IPS DF 4.7 (cell line): Measurements from ENCODE around the gene TRPT1.

Experiments used
- DNase-seq: peaks from one replicate; pipeline ENCODE4 v3.0.0-alpha.2; 2013; ENCODE audit warnings: low spot score; ENCODE audit errors: extremely low read depth

The TRPT1 gene

GRCh38 chr11:64208796-64209562 is 17.0 kb downstream of the TRPT1 start:
- DNase-seq = no peak

GRCh38 chr11:64208086-64208795 is 17.7 kb downstream of the TRPT1 start:
- no peak for DNase-seq

DNA sequence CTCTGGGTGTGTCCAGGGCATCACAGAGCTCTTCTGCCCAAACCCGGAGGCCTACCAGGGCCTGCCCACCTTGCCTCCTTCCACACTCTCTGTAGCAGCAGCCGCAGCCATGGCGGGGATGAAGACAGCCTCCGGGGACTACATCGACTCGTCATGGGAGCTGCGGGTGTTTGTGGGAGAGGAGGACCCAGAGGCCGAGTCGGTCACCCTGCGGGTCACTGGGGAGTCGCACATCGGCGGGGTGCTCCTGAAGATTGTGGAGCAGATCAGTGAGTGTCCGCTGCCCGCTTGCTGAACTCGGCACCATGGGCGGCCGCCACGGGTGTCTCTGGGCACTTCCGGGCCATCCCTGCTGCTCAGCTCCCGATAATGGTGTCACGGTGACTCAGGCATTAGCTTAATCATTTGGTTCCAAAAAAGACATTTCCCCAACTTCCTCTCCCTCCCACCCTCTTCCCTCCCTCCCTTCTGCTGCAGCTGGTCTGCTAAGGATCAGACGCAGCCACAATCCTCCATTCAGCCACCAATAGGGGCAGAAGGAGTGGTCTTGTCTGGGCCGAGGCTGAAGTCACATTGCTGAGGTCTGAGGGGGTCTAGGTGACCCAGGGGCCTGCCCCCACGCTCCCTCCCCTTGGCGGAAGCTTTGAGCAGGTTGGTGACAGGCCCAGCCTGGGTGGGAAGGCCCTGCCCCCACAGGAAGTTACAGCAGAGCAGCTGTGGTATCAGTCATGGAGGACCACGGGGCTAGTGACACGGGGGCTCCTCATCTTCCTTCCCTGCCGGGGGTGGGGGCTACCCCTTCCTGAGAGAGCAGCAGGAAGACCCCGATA is 18.5 kb downstream of the TRPT1 start:
- no peak for DNase-seq

GRCh38 chr11:64206457-64207255 is 19.3 kb downstream of the TRPT1 start, which contains the start of gene FERMT3:
Gene FERMT3, plus strand, starts transcription at chr11:64206721. Its CDS starts 644 bp downstream, at chr11:64207365.
- DNase-seq = no peak

- DNase-seq = no peak
Observed at GRCh38 chr11:64204464-64204989, 21.5 kb downstream of the TRPT1 start.

GRCh38 chr11:64204080-64204440 is 21.9 kb downstream of the TRPT1 start:
- no peak for DNase-seq

GRCh38 chr11:64203421-64204079 is 22.4 kb downstream of the TRPT1 start:
- no peak for DNase-seq

DNA sequence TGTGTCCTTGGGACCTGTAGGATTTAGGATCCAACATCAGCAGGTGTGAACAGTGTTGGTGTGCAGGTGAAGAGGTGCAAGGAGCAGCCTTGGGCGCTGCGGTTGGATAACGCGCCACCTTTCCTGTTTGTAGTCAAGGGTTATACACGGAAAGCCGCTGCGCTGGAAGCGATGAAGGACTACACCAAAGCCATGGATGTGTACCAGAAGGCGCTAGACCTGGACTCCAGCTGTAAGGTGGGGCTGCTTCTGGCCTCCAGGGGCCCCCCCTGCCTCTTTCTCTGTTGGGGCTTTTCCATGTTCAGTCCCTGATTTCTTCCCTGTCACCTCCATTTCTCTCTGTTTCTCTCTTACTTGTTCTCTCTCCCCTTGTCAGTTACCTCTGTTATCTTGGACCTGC is 23.0 kb downstream of the TRPT1 start:
- DNase-seq = no peak

DNA sequence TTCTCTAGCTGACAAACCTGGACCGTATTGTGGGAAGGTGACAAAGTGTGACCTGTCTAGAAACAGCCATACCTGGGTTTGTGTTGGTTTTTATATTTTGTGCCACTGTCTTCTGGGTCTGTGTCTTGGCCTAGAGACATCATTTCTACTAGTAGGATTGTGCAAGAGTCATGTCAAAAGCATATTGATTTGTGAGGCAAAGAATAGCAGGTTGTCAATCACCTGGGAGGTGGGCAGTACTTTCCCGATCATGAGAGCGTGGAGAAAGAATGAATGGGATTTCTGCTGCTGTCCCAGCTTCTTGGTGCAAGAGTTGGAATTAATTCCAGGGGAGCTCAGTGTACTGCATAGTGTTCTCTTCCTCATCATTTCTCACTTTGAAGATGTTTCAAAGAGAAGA is 24.4 kb downstream of the TRPT1 start:
- no peak for DNase-seq

DNA sequence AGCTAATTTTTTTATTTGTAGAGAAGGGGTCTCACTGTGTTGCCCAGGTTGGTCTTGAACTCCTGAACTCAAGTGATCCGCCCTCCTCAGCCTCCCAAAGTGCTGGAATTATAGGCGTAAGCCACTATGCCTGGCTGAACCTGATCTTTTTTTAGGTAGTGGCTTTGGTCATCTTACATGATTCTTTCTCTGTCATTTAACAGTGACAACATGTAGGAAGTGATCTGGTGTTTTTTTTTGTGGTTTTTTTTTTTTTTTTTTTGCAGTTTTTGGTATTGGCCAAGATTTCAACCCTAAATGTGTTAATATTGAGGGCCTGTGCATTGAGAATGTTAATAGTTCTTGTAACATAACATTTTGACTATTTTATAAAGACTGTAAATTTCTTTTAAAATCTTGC is 27.5 kb downstream of the TRPT1 start:
- no peak for DNase-seq

DNA sequence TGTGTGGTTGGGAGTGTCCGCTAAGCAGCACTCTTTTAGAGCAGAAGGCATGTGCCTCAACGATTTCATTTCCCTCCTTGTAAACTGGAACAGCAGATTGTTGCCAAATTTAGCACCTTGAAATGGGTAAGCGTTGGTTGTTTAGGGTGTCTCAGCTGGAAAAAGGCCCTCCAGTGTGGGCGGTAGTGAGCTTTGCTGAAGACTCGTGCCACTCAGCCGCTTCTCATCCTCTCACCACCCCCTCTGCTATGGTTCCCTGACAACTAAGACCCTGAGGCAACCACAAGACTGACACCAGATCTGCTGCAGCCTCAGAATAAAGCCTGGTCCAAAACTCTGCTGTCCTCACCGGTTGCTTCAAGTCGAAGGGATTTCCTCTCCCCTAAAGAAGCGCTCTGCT is 29.4 kb downstream of the TRPT1 start:
- no peak for DNase-seq

- DNase-seq = no peak
Observed at GRCh38 chr11:64192434-64192833, 33.6 kb downstream of the TRPT1 start.

DNA sequence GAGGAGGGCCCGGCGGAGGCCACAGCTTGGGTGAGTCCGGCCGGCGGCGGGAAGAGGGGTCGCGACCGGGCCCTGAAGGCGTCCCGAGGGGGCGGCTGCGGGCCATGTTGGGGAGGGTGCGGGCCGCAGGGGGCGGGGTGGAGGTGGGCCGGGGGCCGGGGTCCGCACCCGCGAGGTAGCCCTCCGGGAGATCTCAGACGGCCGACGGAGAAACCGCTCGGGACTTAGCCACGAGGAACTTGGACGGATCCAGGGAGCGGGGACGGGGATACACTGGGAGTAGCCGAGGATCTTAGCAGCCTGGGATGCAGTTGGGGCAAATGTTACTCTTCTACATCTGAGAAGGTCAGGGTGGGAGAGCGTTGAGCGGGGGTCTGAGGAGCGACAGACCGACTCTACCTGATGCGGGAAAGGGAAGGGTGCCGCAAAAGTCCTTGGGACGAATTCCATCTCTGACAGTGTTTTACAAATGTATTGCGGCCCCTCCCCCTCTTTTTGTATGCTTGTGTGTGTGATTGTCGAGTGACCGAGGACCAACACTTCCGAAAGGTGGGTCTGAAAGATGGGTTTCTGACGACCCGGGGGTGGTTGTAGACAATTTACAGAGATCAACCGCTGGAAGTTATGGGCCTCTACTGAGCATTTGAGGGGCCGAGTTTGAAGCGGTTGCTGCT is 39.4 kb downstream of the TRPT1 start:
- DNase-seq = no peak

- peak; percentile 98 for DNase-seq
Observed at GRCh38 chr11:64185693-64186491, 40.1 kb downstream of the TRPT1 start, which contains the start of gene STIP1. Gene STIP1, plus strand, starts transcription at chr11:64186171. Its CDS starts 91 bp downstream, at chr11:64186262.

DNA sequence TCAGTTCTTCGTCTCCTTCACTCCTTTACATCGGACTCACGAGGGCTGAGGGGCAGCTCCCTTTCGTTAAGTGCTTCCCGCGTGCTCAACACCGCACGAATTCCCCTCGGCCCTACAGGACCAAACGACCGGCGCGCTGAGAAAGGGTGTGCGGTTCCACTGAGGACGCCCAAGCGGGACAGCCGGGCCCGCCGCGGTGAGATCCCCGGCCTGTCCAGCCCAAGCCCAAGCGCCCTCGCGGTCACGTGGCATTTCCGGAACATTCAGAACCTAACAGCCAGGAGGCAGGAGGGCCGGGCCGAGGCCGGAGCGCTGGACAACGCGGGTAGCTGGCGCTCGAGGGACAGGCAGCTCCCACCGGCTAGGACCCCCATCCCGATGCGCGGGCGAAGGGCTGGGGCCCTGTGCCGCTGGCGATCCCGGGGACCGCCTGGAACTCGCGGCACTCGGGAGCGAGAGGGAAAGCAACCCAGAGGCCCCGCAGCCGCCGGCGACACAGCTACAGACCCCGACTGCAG is 40.8 kb downstream of the TRPT1 start:
- no peak for DNase-seq

- no peak for DNase-seq
Observed at GRCh38 chr11:64183890-64184289, 42.1 kb downstream of the TRPT1 start.

- no peak for DNase-seq
Observed at GRCh38 chr11:64181506-64182411, 44.2 kb downstream of the TRPT1 start.

DNA sequence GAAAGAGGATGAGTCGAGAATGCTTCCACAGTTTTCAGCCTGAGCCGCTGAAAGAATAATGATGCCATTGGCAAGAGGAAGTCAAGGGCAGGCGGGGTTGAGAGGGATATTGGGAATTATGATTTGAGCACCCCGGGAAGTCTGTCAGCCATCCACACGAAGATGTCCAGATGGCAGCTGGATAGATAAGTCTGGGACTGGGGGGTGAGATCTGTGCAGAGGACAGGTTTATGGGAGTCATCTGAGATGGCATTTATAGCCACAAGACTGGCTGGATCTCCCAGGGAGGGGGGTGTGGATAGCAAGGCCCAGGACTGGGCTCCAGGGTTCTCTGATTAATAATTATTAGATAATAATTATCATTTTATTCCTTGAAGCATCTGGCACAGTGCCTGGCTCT is 45.1 kb downstream of the TRPT1 start:
- DNase-seq = no peak
